HepG2 (cell line): ENCODE results near the gene PYCR2. TPM values are rescaled to one million over a fixed set of nuclear protein-coding genes. Genes with fewer than 3 reads are reported as not detected.
A peak's percentile ranks its signal among the peaks of the same experiment; 100 is the strongest.

Experiments used
- ARNT ChIP-seq: fragments of 450-650 bp; IDR thresholded peaks from 2 replicates; pipeline ENCODE4 v1.6.1; 2017
- CBFB ChIP-seq: sonication (generic); formaldehyde crosslinking; IDR thresholded peaks from 2 replicates; pipeline ENCODE4 v1.4.0; 2020; ENCODE audit warnings: missing genetic modification reagents
- ESRRA ChIP-seq: sonication (generic); formaldehyde crosslinking; IDR thresholded peaks from 2 replicates; pipeline ENCODE4 v1.5.1; 2020; ENCODE audit warnings: mild to moderate bottlenecking, low read depth, missing genetic modification reagents
- MTA3 ChIP-seq: sonication (generic); formaldehyde crosslinking; IDR thresholded peaks from 2 replicates; pipeline ENCODE4 v1.4.0; 2020; ENCODE audit warnings: missing genetic modification reagents
- ZNF142 ChIP-seq: sonication (generic); formaldehyde crosslinking; IDR thresholded peaks from 2 replicates; pipeline ENCODE4 v1.4.0; 2020; ENCODE audit warnings: missing genetic modification reagents
- ZNF235 ChIP-seq: sonication (generic); formaldehyde crosslinking; IDR thresholded peaks from 2 replicates; pipeline ENCODE4 v1.8.1; 2023; ENCODE audit warnings: mild to moderate bottlenecking, missing genetic modification reagents, borderline replicate concordance
- ZNF432 ChIP-seq: sonication (generic); formaldehyde crosslinking; IDR thresholded peaks from 2 replicates; pipeline ENCODE4 v1.5.0; 2020; ENCODE audit warnings: missing genetic modification reagents, mild to moderate bottlenecking, borderline replicate concordance
- ZNF572 ChIP-seq: sonication (generic); formaldehyde crosslinking; IDR thresholded peaks from 2 replicates; pipeline ENCODE4 v1.5.1; 2020; ENCODE audit warnings: mild to moderate bottlenecking, missing genetic modification reagents
- polyA plus RNA-seq, 8 experiments: library from polyadenylated mRNA; depleted of rRNA in 3 of 8; stranded (reverse) in 7 of 8; unstranded in 1 of 8; fragments of >200 nt; fragmentation: Illumina TruSeq in 4 of 8; extraction: Trizol in 4 of 8; gene quantifications; 2 replicates each; pipeline versions ENCODE4 v1.2.1 to v1.2.3, GENCODE V29; 2011 to 2016; ENCODE audit warnings: low read depth in 4 of 8, missing spikeins in 1 of 8, mixed read lengths in 1 of 8; ENCODE audit not compliant: insufficient read depth in 1 of 8
- total RNA-seq, 5 experiments: library from RNA; depleted of rRNA; stranded (reverse); fragments of >200 nt; fragmentation: Illumina TruSeq; extraction: Trizol; gene quantifications; 2 replicates each; pipeline ENCODE4 v1.2.3, GENCODE V29; 2016; ENCODE audit warnings: low read depth in 1 of 5
- TF ChIP-seq, protein P1 (sequence below): IDR thresholded peaks from 2 replicates; pipeline ENCODE4 v1.6.1; 2016; ENCODE audit warnings: low read depth
- TF ChIP-seq, protein P2 (sequence below): sonication (generic); formaldehyde crosslinking; IDR thresholded peaks from 2 replicates; pipeline ENCODE4 v1.4.0; 2020; ENCODE audit warnings: missing genetic modification reagents, borderline replicate concordance
- TF ChIP-seq, protein P3 (sequence below): IDR thresholded peaks from 2 replicates; pipeline ENCODE4 v1.6.1; 2016; ENCODE audit warnings: missing compliant biosample characterization, missing genetic modification reagents, borderline replicate concordance
- TF ChIP-seq, protein P4 (sequence below): sonication (generic); formaldehyde crosslinking; conservative IDR thresholded peaks from 2 replicates; pipeline ENCODE4 v1.4.0; 2020; ENCODE audit warnings: missing genetic modification reagents

Gene PYCR2
- total and polyA plus RNA-seq, 2 of the 13 experiments (the other 11 are each of a cell fraction or from before 2014, with no cell fraction given) = 47.2 to 47.8 TPM

DNA sequence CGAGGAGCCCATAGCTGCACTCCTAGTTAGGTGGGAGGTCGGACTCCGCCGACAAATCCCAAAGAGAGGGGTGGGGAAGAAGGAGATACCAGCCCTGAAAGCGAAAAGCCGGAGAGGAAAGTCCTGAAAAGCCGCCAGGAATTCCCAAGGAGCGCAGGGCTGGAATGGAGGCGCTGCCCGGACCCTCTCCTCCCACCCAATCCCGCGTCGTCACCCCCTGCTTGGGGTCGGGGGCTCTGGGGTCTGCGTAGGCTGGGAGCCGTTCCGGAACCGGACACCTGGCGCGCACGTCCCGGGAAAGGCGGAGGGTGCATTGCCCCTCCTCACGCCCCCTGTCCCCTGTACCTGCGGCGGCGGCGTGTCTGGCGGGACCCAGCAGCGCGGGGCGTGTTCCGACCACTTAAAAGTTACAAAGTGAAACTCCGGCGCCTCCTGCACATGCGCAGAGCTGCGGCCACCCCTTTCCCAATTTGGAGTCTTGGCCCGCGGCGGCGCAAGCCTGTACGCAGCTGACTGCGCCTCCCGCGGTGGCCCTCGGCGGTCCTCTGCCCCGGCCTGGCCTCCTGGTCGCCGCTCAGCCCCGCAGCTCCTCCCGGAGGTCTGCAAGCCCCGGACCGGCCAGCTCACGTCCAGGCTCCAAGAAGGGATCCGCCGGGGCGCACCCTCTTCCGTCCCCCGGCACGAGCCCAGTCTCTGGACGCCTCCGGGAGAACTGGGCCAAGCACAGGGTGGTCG lies 41.9 kb downstream of the PYCR2 start, which contains the start of gene TMEM63A (continued):
- TF ChIP-seq, protein P1, sequence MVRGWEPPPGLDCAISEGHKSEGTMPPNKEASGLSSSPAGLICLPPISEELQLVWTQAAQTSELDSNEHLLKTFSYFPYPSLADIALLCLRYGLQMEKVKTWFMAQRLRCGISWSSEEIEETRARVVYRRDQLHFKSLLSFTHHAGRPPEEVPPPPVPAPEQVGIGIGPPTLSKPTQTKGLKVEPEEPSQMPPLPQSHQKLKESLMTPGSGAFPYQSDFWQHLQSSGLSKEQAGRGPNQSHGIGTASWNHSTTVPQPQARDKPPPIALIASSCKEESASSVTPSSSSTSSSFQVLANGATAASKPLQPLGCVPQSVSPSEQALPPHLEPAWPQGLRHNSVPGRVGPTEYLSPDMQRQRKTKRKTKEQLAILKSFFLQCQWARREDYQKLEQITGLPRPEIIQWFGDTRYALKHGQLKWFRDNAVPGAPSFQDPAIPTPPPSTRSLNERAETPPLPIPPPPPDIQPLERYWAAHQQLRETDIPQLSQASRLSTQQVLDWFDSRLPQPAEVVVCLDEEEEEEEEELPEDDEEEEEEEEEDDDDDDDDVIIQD (CRISPR knock-in tag) = no peak
- TF ChIP-seq ARNT = no peak
- no peak for TF ChIP-seq ZNF432 (CRISPR knock-in tag)
- TF ChIP-seq, protein P2, sequence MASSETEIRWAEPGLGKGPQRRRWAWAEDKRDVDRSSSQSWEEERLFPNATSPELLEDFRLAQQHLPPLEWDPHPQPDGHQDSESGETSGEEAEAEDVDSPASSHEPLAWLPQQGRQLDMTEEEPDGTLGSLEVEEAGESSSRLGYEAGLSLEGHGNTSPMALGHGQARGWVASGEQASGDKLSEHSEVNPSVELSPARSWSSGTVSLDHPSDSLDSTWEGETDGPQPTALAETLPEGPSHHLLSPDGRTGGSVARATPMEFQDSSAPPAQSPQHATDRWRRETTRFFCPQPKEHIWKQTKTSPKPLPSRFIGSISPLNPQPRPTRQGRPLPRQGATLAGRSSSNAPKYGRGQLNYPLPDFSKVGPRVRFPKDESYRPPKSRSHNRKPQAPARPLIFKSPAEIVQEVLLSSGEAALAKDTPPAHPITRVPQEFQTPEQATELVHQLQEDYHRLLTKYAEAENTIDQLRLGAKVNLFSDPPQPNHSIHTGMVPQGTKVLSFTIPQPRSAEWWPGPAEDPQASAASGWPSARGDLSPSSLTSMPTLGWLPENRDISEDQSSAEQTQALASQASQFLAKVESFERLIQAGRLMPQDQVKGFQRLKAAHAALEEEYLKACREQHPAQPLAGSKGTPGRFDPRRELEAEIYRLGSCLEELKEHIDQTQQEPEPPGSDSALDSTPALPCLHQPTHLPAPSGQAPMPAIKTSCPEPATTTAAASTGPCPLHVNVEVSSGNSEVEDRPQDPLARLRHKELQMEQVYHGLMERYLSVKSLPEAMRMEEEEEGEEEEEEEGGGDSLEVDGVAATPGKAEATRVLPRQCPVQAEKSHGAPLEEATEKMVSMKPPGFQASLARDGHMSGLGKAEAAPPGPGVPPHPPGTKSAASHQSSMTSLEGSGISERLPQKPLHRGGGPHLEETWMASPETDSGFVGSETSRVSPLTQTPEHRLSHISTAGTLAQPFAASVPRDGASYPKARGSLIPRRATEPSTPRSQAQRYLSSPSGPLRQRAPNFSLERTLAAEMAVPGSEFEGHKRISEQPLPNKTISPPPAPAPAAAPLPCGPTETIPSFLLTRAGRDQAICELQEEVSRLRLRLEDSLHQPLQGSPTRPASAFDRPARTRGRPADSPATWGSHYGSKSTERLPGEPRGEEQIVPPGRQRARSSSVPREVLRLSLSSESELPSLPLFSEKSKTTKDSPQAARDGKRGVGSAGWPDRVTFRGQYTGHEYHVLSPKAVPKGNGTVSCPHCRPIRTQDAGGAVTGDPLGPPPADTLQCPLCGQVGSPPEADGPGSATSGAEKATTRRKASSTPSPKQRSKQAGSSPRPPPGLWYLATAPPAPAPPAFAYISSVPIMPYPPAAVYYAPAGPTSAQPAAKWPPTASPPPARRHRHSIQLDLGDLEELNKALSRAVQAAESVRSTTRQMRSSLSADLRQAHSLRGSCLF = no peak
- TF ChIP-seq, protein P3, sequence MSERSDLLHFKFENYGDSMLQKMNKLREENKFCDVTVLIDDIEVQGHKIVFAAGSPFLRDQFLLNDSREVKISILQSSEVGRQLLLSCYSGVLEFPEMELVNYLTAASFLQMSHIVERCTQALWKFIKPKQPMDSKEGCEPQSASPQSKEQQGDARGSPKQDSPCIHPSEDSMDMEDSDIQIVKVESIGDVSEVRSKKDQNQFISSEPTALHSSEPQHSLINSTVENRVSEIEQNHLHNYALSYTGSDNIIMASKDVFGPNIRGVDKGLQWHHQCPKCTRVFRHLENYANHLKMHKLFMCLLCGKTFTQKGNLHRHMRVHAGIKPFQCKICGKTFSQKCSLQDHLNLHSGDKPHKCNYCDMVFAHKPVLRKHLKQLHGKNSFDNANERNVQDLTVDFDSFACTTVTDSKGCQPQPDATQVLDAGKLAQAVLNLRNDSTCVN (CRISPR knock-in tag) = no peak
- TF ChIP-seq CBFB (CRISPR knock-in tag) = no peak
- TF ChIP-seq ZNF572 (CRISPR knock-in tag) = no peak
- peak; percentile 19; the same call in 1 of the 2 replicates for TF ChIP-seq ZNF235 (CRISPR knock-in tag)
- TF ChIP-seq ESRRA (CRISPR knock-in tag) = 0 out of 2 replicates have a peak, but pooled peaks have one; percentile 15
- TF ChIP-seq MTA3 = no peak
- TF ChIP-seq, protein P4, sequence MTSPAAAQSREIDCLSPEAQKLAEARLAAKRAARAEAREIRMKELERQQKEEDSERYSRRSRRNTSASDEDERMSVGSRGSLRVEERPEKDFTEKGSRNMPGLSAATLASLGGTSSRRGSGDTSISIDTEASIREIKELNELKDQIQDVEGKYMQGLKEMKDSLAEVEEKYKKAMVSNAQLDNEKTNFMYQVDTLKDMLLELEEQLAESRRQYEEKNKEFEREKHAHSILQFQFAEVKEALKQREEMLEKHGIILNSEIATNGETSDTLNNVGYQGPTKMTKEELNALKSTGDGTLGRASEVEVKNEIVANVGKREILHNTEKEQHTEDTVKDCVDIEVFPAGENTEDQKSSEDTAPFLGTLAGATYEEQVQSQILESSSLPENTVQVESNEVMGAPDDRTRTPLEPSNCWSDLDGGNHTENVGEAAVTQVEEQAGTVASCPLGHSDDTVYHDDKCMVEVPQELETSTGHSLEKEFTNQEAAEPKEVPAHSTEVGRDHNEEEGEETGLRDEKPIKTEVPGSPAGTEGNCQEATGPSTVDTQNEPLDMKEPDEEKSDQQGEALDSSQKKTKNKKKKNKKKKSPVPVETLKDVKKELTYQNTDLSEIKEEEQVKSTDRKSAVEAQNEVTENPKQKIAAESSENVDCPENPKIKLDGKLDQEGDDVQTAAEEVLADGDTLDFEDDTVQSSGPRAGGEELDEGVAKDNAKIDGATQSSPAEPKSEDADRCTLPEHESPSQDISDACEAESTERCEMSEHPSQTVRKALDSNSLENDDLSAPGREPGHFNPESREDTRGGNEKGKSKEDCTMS (CRISPR knock-in tag) = no peak
- no peak for TF ChIP-seq ZNF142
